AG09309 (cell line): ENCODE data around the gene SYT4.

Experiments used
- DNase-seq: peaks from one replicate; pipeline ENCODE4 v3.0.0-alpha.2; 2010; ENCODE audit warnings: low read depth
- H3K4me3 ChIP-seq: 2 replicates; pipeline ENCODE4 v1.5.1; 2011; ENCODE audit warnings: mild to moderate bottlenecking, low read depth, low read length, moderate library complexity; ENCODE audit not compliant: control insufficient read depth
- CTCF ChIP-seq: IDR thresholded peaks from 2 replicates; pipeline ENCODE4 v1.5.1; 2011; ENCODE audit warnings: mild to moderate bottlenecking, low read depth, low read length, inconsistent platforms; ENCODE audit not compliant: insufficient read depth, control insufficient read depth; ENCODE audit errors: missing control alignments

Gene SYT4

GRCh38 chr18:43236921-43237320, 40.4 kb downstream of the SYT4 start:
- TF ChIP-seq CTCF = no peak
- DNase-seq = no peak
- no peak overlapping the region for H3K4me3 ChIP-seq

- no peak for DNase-seq
- H3K4me3 ChIP-seq = no peak overlapping the region
- no peak for TF ChIP-seq CTCF
Observed at GRCh38 chr18:43234889-43235288, 42.4 kb downstream of the SYT4 start.

- no peak for DNase-seq
- TF ChIP-seq CTCF = no peak
- H3K4me3 ChIP-seq = no peak overlapping the region
Observed at GRCh38 chr18:43222501-43222900, 54.8 kb downstream of the SYT4 start.

- H3K4me3 ChIP-seq = no peak overlapping the region
- TF ChIP-seq CTCF = no peak
- no peak for DNase-seq
Observed at GRCh38 chr18:43220691-43221090, 56.6 kb downstream of the SYT4 start.
